BJ (cell line): ENCODE data around the gene CDC42BPB. TPM values are rescaled to one million over a fixed set of nuclear protein-coding genes. Genes with fewer than 3 reads are reported as not detected.

Experiments
- CTCF ChIA-PET: fragments of 350-600 bp; formaldehyde crosslinking; extraction: SDS; loops from one replicate; lab custom pipeline; 2021; ENCODE audit warnings: antibody characterized with exemption, inconsistent platforms; lab: Yijun Ruan, JAX
- POLR2A ChIA-PET: fragments of 300-600 bp; sonication (Branson Sonifier 250); formaldehyde crosslinking; extraction: SDS; loops from one replicate; lab custom pipeline; 2021; ENCODE audit warnings: antibody characterized with exemption; lab: Charles Lee
- DNase-seq: peaks from one replicate; pipeline ENCODE4 v3.0.0-alpha.2; 2011; ENCODE audit warnings: low read depth
- H3K27me3 ChIP-seq: 2 replicates; pipeline ENCODE4 v1.6.0; 2011; ENCODE audit warnings: low read length; ENCODE audit not compliant: control insufficient read depth, insufficient read depth
- H3K36me3 ChIP-seq: 2 replicates; pipeline ENCODE4 v1.5.1; 2011; ENCODE audit warnings: low read length; ENCODE audit not compliant: control insufficient read depth, insufficient read depth
- H3K4me3 ChIP-seq: 2 replicates; pipeline ENCODE4 v1.5.1; 2011; ENCODE audit warnings: low read depth, mild to moderate bottlenecking, control low read depth, low read length
- CTCF ChIP-seq: IDR thresholded peaks from 2 replicates; pipeline ENCODE4 v1.5.1; 2011; ENCODE audit warnings: low read depth, mild to moderate bottlenecking, control low read depth, inconsistent platforms, low read length, moderate library complexity; ENCODE audit not compliant: insufficient read depth
- polyA plus RNA-seq: library from polyadenylated mRNA; depleted of rRNA; stranded (reverse); fragments of >200 nt; gene quantifications from 2 replicates; pipeline ENCODE4 v1.2.3, GENCODE V29; 2011

Gene CDC42BPB
- polyA plus RNA-seq, 1 experiment: 66.5 TPM

GRCh38 chr14:102953100-102953499 lies 104.2 kb downstream of the CDC42BPB start:
- no peak for TF ChIP-seq CTCF
- no peak overlapping the region for H3K4me3 ChIP-seq
- H3K36me3 ChIP-seq: peaks cover 43% of the 10 kb centered on the region
- DNase-seq: no peak
- ChIA-PET POLR2A (no interaction called here), CTCF (no interaction called here)
- H3K27me3 ChIP-seq: no peaks in the 10 kb centered on the region

GRCh38 chr14:102952276-102952675 lies 105.1 kb downstream of the CDC42BPB start:
- ChIA-PET POLR2A (no interaction called here), CTCF (interaction anchor here (1.0 kb wide), 1 partner anchor 24 kb away, joined by 3 read pairs; no protein-coding TSS in a partner anchor)
- peaks cover 41% of the 10 kb centered on the region for H3K36me3 ChIP-seq
- no peak for TF ChIP-seq CTCF
- H3K27me3 ChIP-seq: no peaks in the 10 kb centered on the region
- DNase-seq: no peak
- no peak overlapping the region for H3K4me3 ChIP-seq

GRCh38 chr14:102951799-102952198 lies 105.5 kb downstream of the CDC42BPB start:
- DNase-seq: no peak
- no peak overlapping the region for H3K4me3 ChIP-seq
- ChIA-PET POLR2A (no interaction called here), CTCF (interaction anchor here (1.0 kb wide), 1 partner anchor 24 kb away, joined by 3 read pairs; no protein-coding TSS in a partner anchor)
- no peak for TF ChIP-seq CTCF
- H3K36me3 ChIP-seq: peaks cover 43% of the 10 kb centered on the region
- no peaks in the 10 kb centered on the region for H3K27me3 ChIP-seq

- no peaks in the 10 kb centered on the region for H3K27me3 ChIP-seq
- TF ChIP-seq CTCF: no peak
- ChIA-PET CTCF (no interaction called here), POLR2A (no interaction called here)
- H3K4me3 ChIP-seq: no peak overlapping the region
- peaks cover 48% of the 10 kb centered on the region for H3K36me3 ChIP-seq
- no peak for DNase-seq
Measured at GRCh38 chr14:102951034-102951433, 106.3 kb downstream of the CDC42BPB start.

- Histone ChIP-seq H3K4me3 (no peak overlapping the region), H3K36me3 (peaks cover 57% of the 10 kb centered on the region), H3K27me3 (no peaks in the 10 kb centered on the region)
- DNase-seq: no peak
- CTCF ChIA-PET: no interaction called here
- POLR2A ChIA-PET: no interaction called here
- TF ChIP-seq CTCF: no peak
Measured at GRCh38 chr14:102949801-102950451, 107.4 kb downstream of the CDC42BPB start.
